ENCODE data around the gene ATOSA. TPM values are rescaled to one million over a fixed set of nuclear protein-coding genes. Genes with fewer than 3 reads are reported as not detected.
A peak's percentile ranks its signal among the peaks of the same experiment; 100 is the strongest.

The ATOSA gene
- total RNA-seq, 2 experiments from 2014 or later = 137 TPM

DNA sequence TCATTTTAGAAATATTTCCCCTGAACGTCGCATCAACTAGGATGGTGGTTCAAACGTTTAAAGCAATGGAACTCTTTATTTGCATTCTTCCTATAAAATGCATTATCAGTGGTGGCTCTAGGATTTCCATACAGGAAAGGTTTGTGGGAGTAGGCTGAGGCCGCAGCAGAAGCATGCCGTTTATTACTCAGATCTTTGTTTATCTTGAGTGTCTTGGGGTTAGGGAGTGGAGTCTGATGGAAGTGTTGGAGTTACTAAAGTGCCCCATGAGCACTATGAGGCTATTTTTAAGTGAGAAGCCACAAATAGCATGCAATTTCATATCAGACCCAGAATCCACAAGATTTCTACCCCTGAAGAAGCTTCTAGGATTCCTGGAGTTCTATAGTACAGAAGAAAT lies 26.2 kb downstream of the ATOSA start:
- Mint-ChIP-seq H3K4me1 (ENCODE audit: low read depth) (peaks cover 27% of the 10 kb centered on the region), H3K27ac (no peak overlapping the region), H3K27me3 (no peaks in the 10 kb centered on the region), H3K4me3 (no peak overlapping the region), H3K9me3 (no peaks in the 10 kb centered on the region), H3K36me3 (ENCODE audit: low read depth) (peaks cover 78% of the 10 kb centered on the region)
- no peak overlapping the region for H3K4me3 ChIP-seq (ENCODE audit: low read length)
- H3K9me3 ChIP-seq (ENCODE audit: control insufficient read depth in 1 of 2, insufficient read depth in 1 of 2, low read length in 2 of 2) = no peaks in the 10 kb centered on the region
- ATAC-seq (ENCODE audit: poor library complexity) (no peak), DNase-seq (no peak)
- ChIA-PET POLR2A (no interaction called here), CTCF (no interaction called here)
- no peaks in the 10 kb centered on the region for H3K4me1 ChIP-seq (ENCODE audit: insufficient read depth, low read length)
- H3K27ac ChIP-seq (ENCODE audit: low read depth in 1 of 2, low read length in 2 of 2) = no peak overlapping the region
- peaks cover 53% of the 10 kb centered on the region for H3K36me3 ChIP-seq (ENCODE audit: insufficient read depth, low read length)
- intact Hi-C loops (cut with DNase I, micrococcal nuclease) = no loop called here
- TF ChIP-seq, protein P1, sequence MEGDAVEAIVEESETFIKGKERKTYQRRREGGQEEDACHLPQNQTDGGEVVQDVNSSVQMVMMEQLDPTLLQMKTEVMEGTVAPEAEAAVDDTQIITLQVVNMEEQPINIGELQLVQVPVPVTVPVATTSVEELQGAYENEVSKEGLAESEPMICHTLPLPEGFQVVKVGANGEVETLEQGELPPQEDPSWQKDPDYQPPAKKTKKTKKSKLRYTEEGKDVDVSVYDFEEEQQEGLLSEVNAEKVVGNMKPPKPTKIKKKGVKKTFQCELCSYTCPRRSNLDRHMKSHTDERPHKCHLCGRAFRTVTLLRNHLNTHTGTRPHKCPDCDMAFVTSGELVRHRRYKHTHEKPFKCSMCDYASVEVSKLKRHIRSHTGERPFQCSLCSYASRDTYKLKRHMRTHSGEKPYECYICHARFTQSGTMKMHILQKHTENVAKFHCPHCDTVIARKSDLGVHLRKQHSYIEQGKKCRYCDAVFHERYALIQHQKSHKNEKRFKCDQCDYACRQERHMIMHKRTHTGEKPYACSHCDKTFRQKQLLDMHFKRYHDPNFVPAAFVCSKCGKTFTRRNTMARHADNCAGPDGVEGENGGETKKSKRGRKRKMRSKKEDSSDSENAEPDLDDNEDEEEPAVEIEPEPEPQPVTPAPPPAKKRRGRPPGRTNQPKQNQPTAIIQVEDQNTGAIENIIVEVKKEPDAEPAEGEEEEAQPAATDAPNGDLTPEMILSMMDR (IDR thresholded peaks at IDR 0.05) = no peak
- no peaks in the 10 kb centered on the region for H3K27me3 ChIP-seq (ENCODE audit: control insufficient read depth in 1 of 2, insufficient read depth in 2 of 2, low read length in 2 of 2)

DNA sequence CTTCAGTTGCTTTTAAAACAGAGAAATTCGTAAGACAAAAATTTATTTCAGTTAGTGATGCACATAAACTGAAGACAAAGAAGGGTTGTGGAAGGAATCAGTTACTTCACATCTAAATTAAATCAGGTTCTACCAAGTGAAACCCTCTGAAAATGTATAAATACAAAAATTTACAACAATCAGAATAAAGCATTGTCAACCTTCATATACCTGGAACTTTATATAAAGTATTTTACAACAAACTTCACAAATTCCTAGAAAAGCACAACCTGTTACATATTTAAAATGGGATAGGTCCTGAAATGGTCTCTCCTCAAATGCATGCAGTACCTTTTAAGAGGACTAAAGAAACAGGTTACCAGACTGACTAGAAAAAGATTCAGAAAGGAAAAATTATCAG lies 26.9 kb downstream of the ATOSA start:
- H3K36me3 Mint-ChIP-seq (ENCODE audit: low read depth) = peaks cover 79% of the 10 kb centered on the region
- intact Hi-C loops (cut with DNase I, micrococcal nuclease) = no loop called here
- Histone ChIP-seq H3K4me1 (ENCODE audit: insufficient read depth, low read length) (no peaks in the 10 kb centered on the region), H3K4me3 (ENCODE audit: low read length) (no peak overlapping the region), H3K27me3 (ENCODE audit: control insufficient read depth in 1 of 2, insufficient read depth in 2 of 2, low read length in 2 of 2) (no peaks in the 10 kb centered on the region), H3K9me3 (ENCODE audit: control insufficient read depth in 1 of 2, insufficient read depth in 1 of 2, low read length in 2 of 2) (no peaks in the 10 kb centered on the region), H3K36me3 (ENCODE audit: insufficient read depth, low read length) (peaks cover 50% of the 10 kb centered on the region), H3K27ac (ENCODE audit: low read depth in 1 of 2, low read length in 2 of 2) (no peak overlapping the region)
- ChIA-PET CTCF (interaction anchor here (1.0 kb wide), 1 partner anchor 9 kb away, joined by 3 read pairs; no protein-coding TSS in a partner anchor), POLR2A (interaction anchor here (1.0 kb wide), 1 partner anchor 321 kb away, joined by 3 read pairs; no protein-coding TSS in a partner anchor)
- H3K4me3 Mint-ChIP-seq = no peak overlapping the region
- DNase-seq (no peak), ATAC-seq (ENCODE audit: poor library complexity) (no peak)
- no peaks in the 10 kb centered on the region for H3K9me3 Mint-ChIP-seq
- TF ChIP-seq, protein P1 (IDR thresholded peaks at IDR 0.05) = no peak
- H3K27ac Mint-ChIP-seq = peak overlapping the region; percentile 43
- H3K27me3 Mint-ChIP-seq = no peaks in the 10 kb centered on the region
- H3K4me1 Mint-ChIP-seq (ENCODE audit: low read depth) = peaks cover 24% of the 10 kb centered on the region

DNA sequence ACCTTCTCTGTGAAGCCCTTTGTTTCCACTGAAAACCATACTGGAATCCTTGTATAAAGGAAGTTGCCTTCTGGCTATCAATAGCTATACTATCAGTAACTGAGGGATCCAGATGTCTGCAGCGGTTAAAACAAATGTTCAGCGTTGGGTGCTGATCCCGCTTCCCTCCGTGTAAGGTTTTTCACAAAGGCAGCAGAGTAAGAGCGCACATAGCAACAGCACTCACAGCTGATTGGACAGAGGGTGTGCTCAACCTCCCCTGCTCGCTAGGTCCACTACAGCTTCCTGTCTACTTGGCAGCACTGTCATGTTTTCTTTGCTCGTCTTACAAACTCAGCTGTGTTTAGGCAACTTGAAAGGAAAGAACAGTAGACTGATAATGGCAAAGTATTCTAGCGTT lies 27.3 kb downstream of the ATOSA start:
- Mint-ChIP-seq H3K4me3 (peak overlapping the region; percentile 52), H3K36me3 (ENCODE audit: low read depth) (peaks cover 79% of the 10 kb centered on the region), H3K4me1 (ENCODE audit: low read depth) (peaks cover 22% of the 10 kb centered on the region), H3K27me3 (no peaks in the 10 kb centered on the region), H3K9me3 (no peaks in the 10 kb centered on the region), H3K27ac (peak overlapping the region; percentile 43)
- ChIA-PET CTCF (interaction anchor here (0.9 to 1.0 kb wide), 2 partner anchors 10 to 83 kb away, joined by 3 read pairs; no protein-coding TSS in a partner anchor), POLR2A (interaction anchor here (0.9 to 1.0 kb wide), 2 partner anchors 28 to 320 kb away, joined by 3 read pairs; partner anchors contain the start of gene ATOSA)
- DNase-seq = peak in 13 of 14 experiments; percentile 4 to 71 (median 22)
- Histone ChIP-seq H3K36me3 (ENCODE audit: insufficient read depth, low read length) (peaks cover 50% of the 10 kb centered on the region), H3K27me3 (ENCODE audit: control insufficient read depth in 1 of 2, insufficient read depth in 2 of 2, low read length in 2 of 2) (no peaks in the 10 kb centered on the region), H3K27ac (ENCODE audit: low read depth in 1 of 2, low read length in 2 of 2) (no peak overlapping the region), H3K4me3 (ENCODE audit: low read length) (no peak overlapping the region), H3K4me1 (ENCODE audit: insufficient read depth, low read length) (no peaks in the 10 kb centered on the region), H3K9me3 (ENCODE audit: control insufficient read depth in 1 of 2, insufficient read depth in 1 of 2, low read length in 2 of 2) (no peaks in the 10 kb centered on the region)
- peak; percentile 97 for ATAC-seq (ENCODE audit: poor library complexity)
- intact Hi-C loops (cut with DNase I, micrococcal nuclease) = loop anchor here in 1 of 2 experiments (2.0 kb wide), 1 partner anchor 15 kb away; no protein-coding TSS in a partner anchor
- TF ChIP-seq, protein P1 (IDR thresholded peaks at IDR 0.05) = no peak
